Neural progenitor cell (in vitro differentiated cells): ENCODE results near the gene TLNRD1. TPM values are rescaled to one million over a fixed set of nuclear protein-coding genes. Genes with fewer than 3 reads are reported as not detected.

Source experiments
- DNase-seq: peaks from one replicate; pipeline ENCODE4 v3.0.0-alpha.2; 2016; ENCODE audit warnings: low spot score
- H2AFZ ChIP-seq: fragments of 200-600 bp; sonication (generic); replicated peaks from 2 replicates; pipeline ENCODE4 v1.6.1; 2016; ENCODE audit warnings: antibody characterized with exemption
- H3F3A ChIP-seq: fragments of 200-600 bp; sonication (generic); 2 replicates; pipeline ENCODE4 v1.6.1; 2016; ENCODE audit warnings: antibody characterized with exemption, low read depth
- H3K27ac ChIP-seq: fragments of 200-600 bp; sonication (generic); 2 replicates; pipeline ENCODE4 v1.5.1; 2016; ENCODE audit warnings: mild to moderate bottlenecking
- H3K27me3 ChIP-seq: fragments of 200-600 bp; sonication (generic); 2 replicates; pipeline ENCODE4 v1.6.1; 2016; ENCODE audit warnings: mild to moderate bottlenecking, moderate library complexity
- H3K36me3 ChIP-seq: fragments of 200-600 bp; sonication (generic); 2 replicates; pipeline ENCODE4 v1.5.1; 2016
- H3K4me1 ChIP-seq: fragments of 200-600 bp; sonication (generic); 2 replicates; pipeline ENCODE4 v1.6.1; 2016; ENCODE audit warnings: mixed run types
- H3K4me2 ChIP-seq: fragments of 200-600 bp; sonication (generic); 2 replicates; pipeline ENCODE4 v1.6.1; 2016
- H3K4me3 ChIP-seq: fragments of 200-600 bp; sonication (generic); 2 replicates; pipeline ENCODE4 v1.5.1; 2016
- H3K79me2 ChIP-seq: fragments of 200-600 bp; sonication (generic); 2 replicates; pipeline ENCODE4 v1.6.1; 2016; ENCODE audit warnings: low read depth
- H3K9ac ChIP-seq: fragments of 200-600 bp; sonication (generic); 2 replicates; pipeline ENCODE4 v1.6.1; 2016
- H3K9me3 ChIP-seq: fragments of 200-600 bp; sonication (generic); 2 replicates; pipeline ENCODE4 v1.5.1; 2016; ENCODE audit warnings: low read depth
- H4K20me1 ChIP-seq: fragments of 200-600 bp; sonication (generic); 2 replicates; pipeline ENCODE4 v1.6.1; 2016; ENCODE audit warnings: low read depth
- H3K27ac Mint-ChIP-seq: 3 replicates; pipeline ENCODE4 v1.8.0; 2021; ENCODE audit warnings: mixed read lengths
- H3K27me3 Mint-ChIP-seq: 2 replicates; pipeline ENCODE4 v1.8.0; 2022; ENCODE audit warnings: low read depth, mild to moderate bottlenecking, inconsistent platforms, moderate library complexity, mixed read lengths; ENCODE audit not compliant: insufficient read depth
- H3K36me3 Mint-ChIP-seq: 3 replicates; pipeline ENCODE4 v1.8.0; 2021; ENCODE audit warnings: mixed read lengths
- H3K4me1 Mint-ChIP-seq: 3 replicates; pipeline ENCODE4 v1.8.0; 2021; ENCODE audit warnings: mixed read lengths
- H3K4me3 Mint-ChIP-seq: 3 replicates; pipeline ENCODE4 v1.8.0; 2021; ENCODE audit warnings: mild to moderate bottlenecking, moderate library complexity, mixed read lengths
- H3K9me3 Mint-ChIP-seq: 3 replicates; pipeline ENCODE4 v1.8.0; 2020; ENCODE audit warnings: mixed read lengths
- EZH2 ChIP-seq: fragments of 200-600 bp; sonication (generic); IDR thresholded peaks from 2 replicates; pipeline ENCODE4 v1.6.1; 2017; ENCODE audit warnings: antibody characterized with exemption, mild to moderate bottlenecking, moderate library complexity
- EZH2phosphoT487 ChIP-seq: fragments of 200-600 bp; sonication (generic); IDR thresholded peaks from 2 replicates; pipeline ENCODE4 v1.6.1; 2017; ENCODE audit warnings: antibody characterized with exemption
- microRNA-seq: library from miRNA; unstranded; fragments of <30 nt; microRNA quantifications from one replicate; pipeline ENCODE4, GENCODE V29; 2016
- small RNA-seq: library from RNA; depleted of rRNA; stranded (forward); fragments of <200 nt; gene quantifications from one replicate; pipeline ENCODE3, GENCODE V24; 2015
- total RNA-seq: library from RNA; depleted of rRNA; stranded (reverse); fragments of >200 nt; gene quantifications from 2 replicates; pipeline ENCODE4 v1.2.3, GENCODE V29; 2015; ENCODE audit warnings: low replicate concordance
- TF ChIP-seq, protein P1 (sequence below): fragments of 200-600 bp; sonication (generic); IDR thresholded peaks from 2 replicates; pipeline ENCODE4 v1.5.1; 2017; ENCODE audit warnings: antibody characterized with exemption, mild to moderate bottlenecking

The TLNRD1 gene
- total RNA-seq, 1 donor from 2014 or later, result 7.3 TPM

DNA sequence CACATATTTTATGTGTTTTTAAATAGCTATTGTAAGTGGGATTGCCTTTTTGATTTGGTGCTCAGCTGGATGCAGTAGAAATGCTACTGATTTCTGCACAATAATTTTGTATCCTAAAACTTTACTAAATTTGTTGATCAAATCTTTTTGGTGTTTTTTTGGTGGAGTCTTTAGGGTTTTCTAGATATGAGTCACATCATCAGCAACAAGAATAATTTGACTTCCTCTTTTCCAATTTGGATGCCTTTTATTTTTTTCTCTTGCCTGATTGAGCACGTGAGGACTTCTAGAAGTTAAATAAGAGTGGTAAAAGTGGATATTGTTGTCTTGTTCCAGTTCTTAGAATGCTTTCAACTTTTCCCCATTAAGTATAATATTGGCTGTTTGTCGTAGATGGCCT is 51.3 kb downstream of the TLNRD1 start:
- Histone ChIP-seq H3K4me3 (no peak overlapping the region), H4K20me1 (no peaks in the 10 kb centered on the region), H3K27ac (no peak overlapping the region), H3K4me1 (no peaks in the 10 kb centered on the region), H3K4me2 (no peak overlapping the region), H3K9me3 (no peaks in the 10 kb centered on the region), H3K27me3 (no peaks in the 10 kb centered on the region), H3F3A (no peaks in the 10 kb centered on the region), H3K79me2 (no peaks in the 10 kb centered on the region), H2AFZ (no peak overlapping the region), H3K36me3 (no peaks in the 10 kb centered on the region), H3K9ac (no peak overlapping the region)
- no peak overlapping the region for H3K27ac Mint-ChIP-seq
- H3K27me3 Mint-ChIP-seq, result peaks cover 6% of the 10 kb centered on the region
- no peak for DNase-seq
- H3K4me1 Mint-ChIP-seq, result peaks cover 5% of the 10 kb centered on the region
- no peaks in the 10 kb centered on the region for H3K9me3 Mint-ChIP-seq
- H3K36me3 Mint-ChIP-seq, result no peaks in the 10 kb centered on the region
- no peak overlapping the region for H3K4me3 Mint-ChIP-seq
- TF ChIP-seq EZH2 (no peak), EZH2phosphoT487 (no peak)
- TF ChIP-seq, protein P1, sequence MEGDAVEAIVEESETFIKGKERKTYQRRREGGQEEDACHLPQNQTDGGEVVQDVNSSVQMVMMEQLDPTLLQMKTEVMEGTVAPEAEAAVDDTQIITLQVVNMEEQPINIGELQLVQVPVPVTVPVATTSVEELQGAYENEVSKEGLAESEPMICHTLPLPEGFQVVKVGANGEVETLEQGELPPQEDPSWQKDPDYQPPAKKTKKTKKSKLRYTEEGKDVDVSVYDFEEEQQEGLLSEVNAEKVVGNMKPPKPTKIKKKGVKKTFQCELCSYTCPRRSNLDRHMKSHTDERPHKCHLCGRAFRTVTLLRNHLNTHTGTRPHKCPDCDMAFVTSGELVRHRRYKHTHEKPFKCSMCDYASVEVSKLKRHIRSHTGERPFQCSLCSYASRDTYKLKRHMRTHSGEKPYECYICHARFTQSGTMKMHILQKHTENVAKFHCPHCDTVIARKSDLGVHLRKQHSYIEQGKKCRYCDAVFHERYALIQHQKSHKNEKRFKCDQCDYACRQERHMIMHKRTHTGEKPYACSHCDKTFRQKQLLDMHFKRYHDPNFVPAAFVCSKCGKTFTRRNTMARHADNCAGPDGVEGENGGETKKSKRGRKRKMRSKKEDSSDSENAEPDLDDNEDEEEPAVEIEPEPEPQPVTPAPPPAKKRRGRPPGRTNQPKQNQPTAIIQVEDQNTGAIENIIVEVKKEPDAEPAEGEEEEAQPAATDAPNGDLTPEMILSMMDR, result no peak

GRCh38 chr15:81053621-81054020 is 52.9 kb downstream of the TLNRD1 start:
- no peaks in the 10 kb centered on the region for H3K9me3 ChIP-seq
- no peaks in the 10 kb centered on the region for H3K9me3 Mint-ChIP-seq
- TF ChIP-seq, protein P1, result no peak
- TF ChIP-seq EZH2phosphoT487, result no peak
- TF ChIP-seq EZH2, result no peak

DNA sequence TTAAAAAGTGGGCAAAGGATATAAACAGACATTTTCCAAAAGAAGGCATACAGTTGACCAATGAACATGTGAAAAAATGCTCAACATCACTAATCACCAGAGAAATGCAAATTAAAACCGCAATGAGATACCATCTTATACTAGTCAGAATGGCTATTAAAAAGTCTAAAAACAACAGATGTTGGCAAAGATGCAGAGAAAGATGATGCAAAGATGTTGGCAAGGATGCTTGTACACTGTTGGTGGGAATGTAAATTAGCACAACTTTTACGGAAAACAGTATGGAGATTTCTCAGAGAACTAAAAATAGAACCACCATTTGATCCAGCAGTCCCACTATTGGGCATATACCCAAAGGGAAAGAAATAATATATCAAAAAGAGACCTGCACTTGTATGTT is 53.5 kb downstream of the TLNRD1 start:
- Histone ChIP-seq H4K20me1 (no peaks in the 10 kb centered on the region), H3K9ac (no peak overlapping the region), H3K27ac (no peak overlapping the region), H3K36me3 (no peaks in the 10 kb centered on the region), H3K4me1 (no peaks in the 10 kb centered on the region), H3K27me3 (no peaks in the 10 kb centered on the region), H3K4me3 (no peak overlapping the region), H3K79me2 (no peaks in the 10 kb centered on the region), H3K4me2 (no peak overlapping the region), H3F3A (no peaks in the 10 kb centered on the region), H3K9me3 (no peaks in the 10 kb centered on the region), H2AFZ (no peak overlapping the region)
- Mint-ChIP-seq H3K4me1 (no peaks in the 10 kb centered on the region), H3K4me3 (no peak overlapping the region), H3K27me3 (peaks cover 6% of the 10 kb centered on the region), H3K36me3 (no peaks in the 10 kb centered on the region), H3K27ac (no peak overlapping the region), H3K9me3 (no peaks in the 10 kb centered on the region)
- no peak for DNase-seq
- TF ChIP-seq EZH2 (no peak), EZH2phosphoT487 (no peak)
- TF ChIP-seq, protein P1, result no peak

More at GRCh38 chr15:81053621-81054020, 52.9 kb downstream of the TLNRD1 start:
- no peak overlapping the region for H3K4me3 ChIP-seq
- no peaks in the 10 kb centered on the region for H3K27me3 ChIP-seq
- H2AFZ ChIP-seq, result no peak overlapping the region
- Mint-ChIP-seq H3K27me3 (peaks cover 6% of the 10 kb centered on the region), H3K4me1 (no peaks in the 10 kb centered on the region), H3K36me3 (no peaks in the 10 kb centered on the region), H3K4me3 (no peak overlapping the region), H3K27ac (no peak overlapping the region)
- H3K36me3 ChIP-seq, result no peaks in the 10 kb centered on the region
- no peak overlapping the region for H3K9ac ChIP-seq
- DNase-seq, result no peak
- H4K20me1 ChIP-seq, result no peaks in the 10 kb centered on the region
- H3K4me2 ChIP-seq, result no peak overlapping the region
- H3K79me2 ChIP-seq, result no peaks in the 10 kb centered on the region
- no peaks in the 10 kb centered on the region for H3F3A ChIP-seq
- no peaks in the 10 kb centered on the region for H3K4me1 ChIP-seq
- no peak overlapping the region for H3K27ac ChIP-seq

Small RNAs within 50 kb of the gene (microRNA-seq; reads per million reads assigned to microRNA genes)
- gene MIR4514, result not detected

Small RNAs within 50 kb of the gene (small RNA-seq; reads per million reads assigned to genes)
- gene MIR4514, result not detected

Other genes with a start within 250 kb of the TLNRD1 start
- gene CEMIP, start 221.6 kb upstream of the TLNRD1 start, total RNA-seq, result 0.03 TPM in 1 of 2 replicates, not detected in the other
- 24.1 and 31.5 TPM in 2 replicates for gene MESD, start 11.1 kb upstream of the TLNRD1 start, total RNA-seq
- gene CFAP161, start 133.3 kb downstream of the TLNRD1 start, total RNA-seq, result 1.9 TPM in 1 of 2 replicates, not detected in the other
- 0.09 TPM in 1 of 2 replicates, not detected in the other for gene IL16, start 196.0 kb downstream of the TLNRD1 start, total RNA-seq